RWPE1 (cell line): ENCODE results near the gene MRLN.

Source experiments
- CTCF ChIA-PET: fragments of 350-600 bp; sonication (Branson Sonifier 250); formaldehyde crosslinking; extraction: SDS; loops from one replicate; lab custom pipeline; 2021; lab: Yijun Ruan, JAX
- POLR2A ChIA-PET: fragments of 400-600 bp; formaldehyde crosslinking; extraction: SDS; loops from one replicate; lab custom pipeline; 2020; ENCODE audit warnings: antibody characterized with exemption; ENCODE audit not compliant: low non-redundant PET; lab: Yijun Ruan, JAX
- DNase-seq: peaks from one replicate; pipeline ENCODE4 v3.0.0; 2012; ENCODE audit warnings: low spot score
- H3K27ac ChIP-seq: fragments of 450-650 bp; 2 replicates; pipeline ENCODE4 v1.5.1; 2017
- CTCF ChIP-seq: fragments of 450-650 bp; conservative IDR thresholded peaks from 2 replicates; pipeline ENCODE4 v1.5.1; 2017; ENCODE audit warnings: low read depth, mild to moderate bottlenecking

MRLN gene

GRCh38 chr10:59706851-59707797 is 46.1 kb downstream of the MRLN start:
- CTCF ChIA-PET: interaction anchor here (0.6 kb wide), 1 partner anchor 124 kb away, joined by 6 read pairs; no protein-coding TSS in a partner anchor
- no peak overlapping the region for H3K27ac ChIP-seq
- POLR2A ChIA-PET: no interaction called here
- no peak for DNase-seq
- TF ChIP-seq CTCF: no peak

GRCh38 chr10:59705931-59706330 is 47.3 kb downstream of the MRLN start:
- CTCF ChIA-PET: no interaction called here
- TF ChIP-seq CTCF: no peak
- no peak for DNase-seq
- POLR2A ChIA-PET: no interaction called here
- no peak overlapping the region for H3K27ac ChIP-seq

GRCh38 chr10:59704630-59705029 is 48.6 kb downstream of the MRLN start:
- DNase-seq: no peak
- CTCF ChIA-PET: no interaction called here
- POLR2A ChIA-PET: no interaction called here

GRCh38 chr10:59702347-59702746 is 50.9 kb downstream of the MRLN start:
- CTCF ChIA-PET: interaction anchor here (0.6 to 0.7 kb wide), 2 partner anchors 128 to 184 kb away, joined by 3 to 5 read pairs; no protein-coding TSS in a partner anchor
- no peak overlapping the region for H3K27ac ChIP-seq
- DNase-seq: no peak
- no peak for TF ChIP-seq CTCF
- POLR2A ChIA-PET: no interaction called here

More at GRCh38 chr10:59704630-59705029, 48.6 kb downstream of the MRLN start:
- no peak overlapping the region for H3K27ac ChIP-seq
- TF ChIP-seq CTCF: no peak

- CTCF ChIA-PET: no interaction called here
- POLR2A ChIA-PET: no interaction called here
- TF ChIP-seq CTCF: no peak
- no peak for DNase-seq
- H3K27ac ChIP-seq: no peak overlapping the region
These were observed 52.5 kb downstream of the MRLN start for GRCh38 chr10:59700709-59701108.

GRCh38 chr10:59698326-59698725 is 54.9 kb downstream of the MRLN start:
- H3K27ac ChIP-seq: no peak overlapping the region
- DNase-seq: no peak
- ChIA-PET POLR2A (no interaction called here), CTCF (no interaction called here)
- TF ChIP-seq CTCF: no peak
